OCI-LY1 (cell line): ENCODE measurements around the gene ADAMTS12.

ENCODE experiments used
- H2AFZ ChIP-seq: fragments of 200-600 bp; sonication (generic), shearing (Covaris generic); 2 replicates; pipeline ENCODE4 v1.6.0; 2014; ENCODE audit warnings: antibody characterized with exemption, mild to moderate bottlenecking, low read length
- H3F3A ChIP-seq: fragments of 200-600 bp; sonication (generic), shearing (Covaris generic); 2 replicates; pipeline ENCODE4 v1.6.0; 2014; ENCODE audit warnings: mild to moderate bottlenecking, antibody characterized with exemption, low read length, moderate library complexity; ENCODE audit not compliant: insufficient read depth
- H3K27ac ChIP-seq: fragments of 200-600 bp; sonication (generic); 2 replicates; pipeline ENCODE4 v1.5.1; 2014; ENCODE audit warnings: low read length, mixed run types, mild to moderate bottlenecking, low read depth; ENCODE audit not compliant: poor library complexity, severe bottlenecking
- H3K27me3 ChIP-seq: fragments of 200-600 bp; sonication (generic); 2 replicates; pipeline ENCODE4 v1.6.0; 2014; ENCODE audit warnings: antibody characterized with exemption, mild to moderate bottlenecking, low read length, moderate library complexity; ENCODE audit not compliant: insufficient read depth
- H3K36me3 ChIP-seq: fragments of 200-600 bp; sonication (generic); 2 replicates; pipeline ENCODE4 v1.6.1; 2014; ENCODE audit warnings: mild to moderate bottlenecking, antibody characterized with exemption, low read length, moderate library complexity, mixed read lengths; ENCODE audit not compliant: insufficient read depth
- H3K4me1 ChIP-seq: fragments of 200-600 bp; sonication (generic); 2 replicates; pipeline ENCODE4 v1.5.1; 2014; ENCODE audit warnings: mild to moderate bottlenecking, low read length, moderate library complexity; ENCODE audit not compliant: insufficient read depth, severe bottlenecking
- H3K4me2 ChIP-seq: fragments of 200-600 bp; sonication (generic), shearing (Covaris generic); 2 replicates; pipeline ENCODE4 v1.6.1; 2014; ENCODE audit warnings: low read length
- H3K4me3 ChIP-seq: fragments of 200-600 bp; sonication (generic); 2 replicates; pipeline ENCODE4 v1.5.1; 2014; ENCODE audit warnings: low read length, low read depth, mild to moderate bottlenecking, mixed read lengths; ENCODE audit not compliant: poor library complexity, severe bottlenecking
- H3K79me2 ChIP-seq: fragments of 200-600 bp; shearing (Covaris generic); 2 replicates; pipeline ENCODE4 v1.6.1; 2016; ENCODE audit warnings: mixed run types, low read length, mixed read lengths; ENCODE audit not compliant: insufficient read depth
- H3K9ac ChIP-seq: fragments of 200-600 bp; sonication (generic), shearing (Covaris generic); 2 replicates; pipeline ENCODE4 v1.6.1; 2014; ENCODE audit warnings: mild to moderate bottlenecking, low read length, mixed read lengths
- H3K9me2 ChIP-seq: fragments of 200-600 bp; sonication (generic), shearing (Covaris generic); 2 replicates; pipeline ENCODE4 v1.6.1; 2014; ENCODE audit warnings: low read depth, mild to moderate bottlenecking, low read length, mixed read lengths
- H3K9me3 ChIP-seq: fragments of 200-600 bp; shearing (Covaris generic); 2 replicates; pipeline ENCODE4 v1.6.1; 2014; ENCODE audit warnings: low read length, mixed read lengths
- H4K20me1 ChIP-seq: fragments of 200-600 bp; sonication (generic), shearing (Covaris generic); 2 replicates; pipeline ENCODE4 v1.6.0; 2016; ENCODE audit warnings: mild to moderate bottlenecking, low read length; ENCODE audit not compliant: insufficient read depth
- EZH2 ChIP-seq: fragments of 200-600 bp; sonication (generic), shearing (Covaris generic); IDR thresholded peaks from 2 replicates; pipeline ENCODE4 v1.8.0; 2017; ENCODE audit warnings: borderline replicate concordance, mixed run types, mild to moderate bottlenecking, antibody characterized with exemption, low read length, moderate library complexity, mixed read lengths
- TF ChIP-seq, protein P1 (sequence below): fragments of 200-600 bp; sonication (generic), shearing (Covaris generic); IDR thresholded peaks from 2 replicates; pipeline ENCODE4 v1.5.1; 2017; ENCODE audit warnings: mild to moderate bottlenecking, antibody characterized with exemption, low read length, moderate library complexity, mixed read lengths

Gene ADAMTS12

DNA sequence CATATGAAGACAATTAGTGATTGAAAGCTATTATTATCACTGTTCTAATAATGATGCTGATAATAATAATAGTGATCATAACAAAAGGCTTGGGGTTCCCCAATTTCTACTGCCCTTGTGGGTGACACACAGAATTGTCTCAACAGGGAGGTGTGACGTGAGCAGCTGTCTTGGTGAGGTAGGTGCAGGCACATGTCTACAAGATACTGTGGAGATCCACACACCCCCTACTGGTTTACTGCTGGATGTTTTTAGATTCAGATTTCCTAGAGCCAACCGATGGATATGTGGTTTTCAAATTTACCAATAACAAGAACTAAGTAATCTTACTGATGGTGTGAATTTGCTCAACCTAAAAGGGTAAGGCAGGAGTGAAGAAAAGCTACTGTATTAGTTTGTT is 312.0 kb downstream of the ADAMTS12 start:
- no peak overlapping the region for H2AFZ ChIP-seq
- H3K27ac ChIP-seq, result no peak overlapping the region
- H3K9ac ChIP-seq, result no peak overlapping the region
- TF ChIP-seq, protein P1, sequence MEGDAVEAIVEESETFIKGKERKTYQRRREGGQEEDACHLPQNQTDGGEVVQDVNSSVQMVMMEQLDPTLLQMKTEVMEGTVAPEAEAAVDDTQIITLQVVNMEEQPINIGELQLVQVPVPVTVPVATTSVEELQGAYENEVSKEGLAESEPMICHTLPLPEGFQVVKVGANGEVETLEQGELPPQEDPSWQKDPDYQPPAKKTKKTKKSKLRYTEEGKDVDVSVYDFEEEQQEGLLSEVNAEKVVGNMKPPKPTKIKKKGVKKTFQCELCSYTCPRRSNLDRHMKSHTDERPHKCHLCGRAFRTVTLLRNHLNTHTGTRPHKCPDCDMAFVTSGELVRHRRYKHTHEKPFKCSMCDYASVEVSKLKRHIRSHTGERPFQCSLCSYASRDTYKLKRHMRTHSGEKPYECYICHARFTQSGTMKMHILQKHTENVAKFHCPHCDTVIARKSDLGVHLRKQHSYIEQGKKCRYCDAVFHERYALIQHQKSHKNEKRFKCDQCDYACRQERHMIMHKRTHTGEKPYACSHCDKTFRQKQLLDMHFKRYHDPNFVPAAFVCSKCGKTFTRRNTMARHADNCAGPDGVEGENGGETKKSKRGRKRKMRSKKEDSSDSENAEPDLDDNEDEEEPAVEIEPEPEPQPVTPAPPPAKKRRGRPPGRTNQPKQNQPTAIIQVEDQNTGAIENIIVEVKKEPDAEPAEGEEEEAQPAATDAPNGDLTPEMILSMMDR, result no peak
- TF ChIP-seq EZH2, result no peak
- no peaks in the 10 kb centered on the region for H4K20me1 ChIP-seq
- no peak overlapping the region for H3K4me3 ChIP-seq
- no peaks in the 10 kb centered on the region for H3F3A ChIP-seq
- no peaks in the 10 kb centered on the region for H3K36me3 ChIP-seq
- no peaks in the 10 kb centered on the region for H3K4me1 ChIP-seq
- no peaks in the 10 kb centered on the region for H3K27me3 ChIP-seq
- H3K4me2 ChIP-seq, result no peak overlapping the region
- no peaks in the 10 kb centered on the region for H3K9me2 ChIP-seq
- no peaks in the 10 kb centered on the region for H3K79me2 ChIP-seq
- no peaks in the 10 kb centered on the region for H3K9me3 ChIP-seq

DNA sequence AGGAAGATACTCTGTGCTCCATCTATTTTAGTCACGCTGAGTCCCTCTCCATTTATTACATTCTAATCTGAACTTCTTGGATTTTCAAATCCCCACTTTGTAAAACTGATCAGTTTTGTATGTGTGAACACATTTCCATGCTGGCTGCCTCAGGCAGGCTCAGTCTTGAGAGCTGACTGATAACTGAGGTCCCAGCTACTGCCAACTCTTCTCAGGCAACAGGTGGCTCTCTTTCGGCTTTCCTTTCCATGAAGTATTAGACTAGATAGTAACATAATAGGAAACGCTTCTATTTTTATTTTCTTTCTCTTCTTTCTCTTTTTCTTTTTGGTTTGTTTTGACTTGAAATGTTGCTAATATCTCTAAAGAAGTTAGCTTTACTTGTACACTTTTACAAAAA is 312.6 kb downstream of the ADAMTS12 start:
- no peak overlapping the region for H3K4me3 ChIP-seq
- H3K36me3 ChIP-seq, result no peaks in the 10 kb centered on the region
- H4K20me1 ChIP-seq, result no peaks in the 10 kb centered on the region
- no peak overlapping the region for H3K9ac ChIP-seq
- H3F3A ChIP-seq, result no peaks in the 10 kb centered on the region
- H2AFZ ChIP-seq, result no peak overlapping the region
- TF ChIP-seq, protein P1, result no peak
- no peak for TF ChIP-seq EZH2
- H3K27me3 ChIP-seq, result no peaks in the 10 kb centered on the region
- no peaks in the 10 kb centered on the region for H3K4me1 ChIP-seq
- H3K9me2 ChIP-seq, result no peaks in the 10 kb centered on the region
- H3K27ac ChIP-seq, result no peak overlapping the region
- H3K79me2 ChIP-seq, result no peaks in the 10 kb centered on the region
- no peaks in the 10 kb centered on the region for H3K9me3 ChIP-seq
- no peak overlapping the region for H3K4me2 ChIP-seq

DNA sequence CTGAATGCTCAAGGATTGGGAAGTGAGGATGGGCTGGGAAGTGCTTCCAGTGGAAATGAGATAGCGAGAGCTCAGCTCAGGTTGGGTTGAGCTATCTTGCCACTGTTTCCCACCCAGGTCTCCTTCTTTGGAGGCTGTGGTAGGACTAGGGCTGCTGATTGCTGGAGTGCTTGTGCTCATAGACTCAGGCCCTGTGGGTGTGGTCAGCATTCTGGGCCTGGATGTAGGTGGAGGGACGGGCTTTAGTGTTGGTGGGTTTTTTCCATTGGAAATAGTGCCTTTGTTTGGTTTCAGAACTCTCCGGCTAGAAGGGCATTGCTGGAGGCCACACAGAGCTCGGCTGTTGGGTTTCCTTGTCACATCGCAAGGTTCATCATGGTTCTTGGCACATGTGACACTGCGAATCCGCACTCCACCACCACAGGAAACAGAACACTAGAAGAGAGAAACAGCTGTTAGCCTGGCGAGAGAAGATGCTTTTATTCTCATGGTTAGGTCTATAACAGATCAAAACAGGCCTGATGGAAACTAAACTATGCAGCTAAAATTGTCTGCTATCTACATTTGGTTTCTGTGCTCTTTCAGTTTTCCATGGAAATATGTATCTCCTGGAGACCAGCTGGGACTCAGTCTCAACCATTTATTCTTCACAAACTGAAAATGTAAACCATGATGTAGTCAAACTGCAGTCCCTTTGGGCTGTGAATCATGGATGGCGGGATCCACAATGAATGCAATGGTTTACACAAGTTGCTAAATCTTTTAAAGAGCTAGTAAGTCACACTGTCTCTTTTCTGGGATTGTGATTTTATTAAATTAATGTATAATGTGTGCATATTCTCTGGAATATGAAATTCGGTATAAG is 314.8 kb downstream of the ADAMTS12 start:
- no peaks in the 10 kb centered on the region for H4K20me1 ChIP-seq
- no peaks in the 10 kb centered on the region for H3F3A ChIP-seq
- H3K27ac ChIP-seq, result no peak overlapping the region
- no peak overlapping the region for H2AFZ ChIP-seq
- H3K9me2 ChIP-seq, result no peaks in the 10 kb centered on the region
- no peak for TF ChIP-seq EZH2
- TF ChIP-seq, protein P1, result no peak
- H3K4me1 ChIP-seq, result no peaks in the 10 kb centered on the region
- H3K36me3 ChIP-seq, result no peaks in the 10 kb centered on the region
- H3K9me3 ChIP-seq, result no peaks in the 10 kb centered on the region
- H3K9ac ChIP-seq, result no peak overlapping the region
- H3K4me3 ChIP-seq, result no peak overlapping the region
- no peaks in the 10 kb centered on the region for H3K27me3 ChIP-seq
- H3K4me2 ChIP-seq, result no peak overlapping the region
- H3K79me2 ChIP-seq, result no peaks in the 10 kb centered on the region
